ENCODE data around the gene CITED1.
A peak's percentile ranks its signal among the peaks of the same experiment; 100 is the strongest.

The CITED1 gene

DNA sequence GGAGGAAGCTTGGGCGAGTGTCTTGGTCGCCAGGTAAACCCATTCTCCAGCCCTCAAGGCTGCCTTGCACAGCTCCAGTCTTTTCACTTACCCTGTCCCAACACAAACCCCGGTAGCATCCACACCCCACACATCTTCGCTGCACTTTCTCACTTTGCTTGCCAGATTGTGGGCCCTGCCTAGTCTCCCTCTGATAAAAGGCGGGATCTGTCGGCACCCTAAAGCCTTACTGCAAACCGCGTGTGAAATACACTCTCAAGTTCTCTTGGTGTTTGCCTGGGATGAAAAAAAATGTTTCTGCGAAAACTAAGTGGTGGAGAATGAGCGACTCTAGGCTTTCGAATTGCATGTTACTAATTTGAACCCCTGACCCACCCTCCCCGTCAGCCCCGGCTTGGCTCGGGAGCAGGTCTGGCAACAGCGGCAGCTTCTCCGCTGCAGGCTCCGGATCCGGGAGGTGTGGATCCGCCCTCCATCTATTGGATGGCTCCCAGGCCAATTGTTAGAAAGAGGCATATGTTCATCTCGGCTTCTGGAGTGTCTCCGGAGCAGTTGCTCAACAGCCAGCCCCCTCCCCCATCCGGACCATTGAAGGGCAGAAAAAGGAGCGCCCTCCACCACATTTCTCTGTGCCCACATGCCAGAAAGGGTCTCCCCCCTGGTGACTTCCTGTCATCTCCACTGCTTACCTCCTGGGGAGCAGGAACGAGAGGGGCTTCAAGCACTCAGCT, 3.0 kb upstream of the CITED1 start:
- DNase-seq, result peak; percentile 45

DNA sequence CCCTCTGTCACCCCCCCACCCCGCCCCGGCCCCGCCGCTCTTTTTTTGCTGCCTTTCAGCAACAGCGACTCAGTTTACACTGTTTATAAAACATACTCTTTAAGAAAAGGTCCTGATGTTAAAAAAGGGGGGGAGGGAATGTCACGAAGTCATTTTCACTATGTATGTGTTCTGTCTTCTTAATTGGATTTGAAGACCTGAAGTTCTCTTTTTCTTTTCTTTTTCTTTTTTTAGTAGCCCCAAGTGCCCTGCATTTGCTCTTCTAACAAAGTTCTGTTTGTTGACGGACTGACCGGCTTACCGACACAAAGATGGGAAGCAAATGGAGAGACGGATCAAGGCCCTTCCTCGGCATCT, 2.5 kb upstream of the CITED1 start:
- DNase-seq, result no peak

- DNase-seq, result no peak
Observed at GRCh38 chrX:72307646-72308051, 1.9 kb upstream of the CITED1 start.

DNA sequence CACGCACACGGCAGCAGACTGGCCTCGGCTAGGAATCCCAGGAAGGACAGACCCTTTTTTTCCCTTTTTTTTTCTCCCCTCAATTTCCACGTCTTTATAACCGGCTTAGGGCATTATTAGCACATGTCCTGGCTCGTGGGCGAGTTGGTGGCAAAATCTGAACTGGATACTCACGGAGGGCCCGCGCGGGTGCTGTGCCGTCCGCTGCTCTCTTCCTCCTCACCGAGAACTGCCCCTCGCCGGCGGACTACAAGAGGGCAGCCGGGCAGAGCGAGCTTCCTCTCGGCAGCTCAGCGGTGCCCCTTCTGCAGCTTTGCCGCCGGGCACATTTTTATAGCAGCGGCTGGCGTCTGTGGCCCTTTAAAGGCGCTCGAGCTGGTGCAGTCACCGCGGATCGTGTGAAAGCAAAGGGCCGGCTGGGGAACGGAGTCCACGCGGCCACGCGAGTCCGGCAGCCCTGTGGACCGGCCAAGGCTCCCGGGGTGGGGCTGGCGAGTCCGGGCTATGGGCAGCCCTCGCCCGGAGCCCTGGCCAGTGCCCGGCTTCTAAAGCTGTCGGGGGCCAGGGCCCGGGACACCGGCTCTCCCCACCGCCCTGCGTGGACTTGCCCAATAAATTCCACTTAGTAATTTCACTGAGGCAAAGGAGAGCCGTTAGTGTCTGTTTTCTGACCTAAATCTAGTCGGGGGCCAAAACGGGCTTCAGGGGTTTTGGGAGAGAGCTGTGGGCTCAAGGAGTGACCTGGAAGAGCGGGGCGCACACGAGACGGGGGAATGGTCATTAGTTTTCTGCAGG, 1.3 kb upstream of the CITED1 start:
- DNase-seq, result peak; percentile 59

DNA sequence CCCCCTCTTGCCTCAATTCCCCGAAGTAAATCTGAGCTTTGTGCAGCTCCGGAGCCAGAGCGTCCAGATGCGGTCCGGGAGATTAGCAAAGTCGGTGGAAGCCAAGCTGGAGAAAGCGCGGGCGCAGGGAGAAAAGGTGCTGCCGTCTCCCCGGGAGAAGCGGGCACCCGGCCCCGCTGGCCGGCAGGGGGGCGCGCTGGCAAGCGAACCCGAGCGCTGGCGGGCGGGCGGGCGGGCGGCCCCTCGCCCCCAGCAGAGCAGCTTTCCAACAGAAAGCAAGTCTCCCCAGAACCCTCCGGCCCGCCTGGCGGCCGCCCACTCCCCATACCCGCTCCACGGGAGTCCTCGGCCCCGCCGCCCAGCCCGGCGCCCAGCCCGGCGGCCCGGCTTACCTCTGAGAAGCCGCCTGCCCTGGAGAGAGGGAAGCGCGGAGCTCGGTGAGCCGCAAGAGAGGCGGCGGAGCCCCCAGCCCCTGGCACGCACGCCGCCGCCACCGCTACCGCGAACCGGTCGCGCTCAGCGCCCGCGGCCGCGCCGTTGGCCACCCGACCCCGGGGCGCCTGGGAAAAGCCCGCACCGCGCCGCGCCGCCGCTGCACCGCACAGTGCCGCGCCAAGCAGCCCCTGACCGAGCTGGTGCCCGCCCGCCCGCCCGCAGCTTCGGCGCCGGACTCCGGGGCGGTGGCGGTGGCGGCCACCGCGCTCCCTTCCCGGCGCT, 529 bp upstream of the CITED1 start:
- DNase-seq, result no peak

DNA sequence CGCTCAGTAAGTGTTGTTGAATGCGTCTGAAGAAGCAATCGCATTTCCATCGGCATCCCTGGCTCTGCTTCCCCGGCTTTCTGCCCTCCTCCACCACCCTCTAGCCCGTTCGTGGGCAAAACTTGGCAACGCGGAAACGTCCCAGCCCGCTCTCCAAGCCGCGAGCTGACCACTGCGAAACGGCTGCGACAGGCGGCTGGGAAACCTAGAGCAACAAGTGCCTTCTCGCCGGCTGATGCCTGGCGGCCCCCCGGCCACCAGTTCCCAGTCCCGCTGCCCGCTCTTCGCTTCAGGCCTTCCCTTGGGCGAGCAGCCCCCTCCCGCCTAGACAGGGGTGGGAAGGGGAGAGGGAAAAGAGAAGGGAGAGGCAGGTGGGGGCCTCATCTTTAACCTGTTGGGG, 837 bp downstream of the CITED1 start:
- DNase-seq, result no peak

- no peak for DNase-seq
Observed at GRCh38 chrX:72301781-72302180, 3.9 kb downstream of the CITED1 start.

DNA sequence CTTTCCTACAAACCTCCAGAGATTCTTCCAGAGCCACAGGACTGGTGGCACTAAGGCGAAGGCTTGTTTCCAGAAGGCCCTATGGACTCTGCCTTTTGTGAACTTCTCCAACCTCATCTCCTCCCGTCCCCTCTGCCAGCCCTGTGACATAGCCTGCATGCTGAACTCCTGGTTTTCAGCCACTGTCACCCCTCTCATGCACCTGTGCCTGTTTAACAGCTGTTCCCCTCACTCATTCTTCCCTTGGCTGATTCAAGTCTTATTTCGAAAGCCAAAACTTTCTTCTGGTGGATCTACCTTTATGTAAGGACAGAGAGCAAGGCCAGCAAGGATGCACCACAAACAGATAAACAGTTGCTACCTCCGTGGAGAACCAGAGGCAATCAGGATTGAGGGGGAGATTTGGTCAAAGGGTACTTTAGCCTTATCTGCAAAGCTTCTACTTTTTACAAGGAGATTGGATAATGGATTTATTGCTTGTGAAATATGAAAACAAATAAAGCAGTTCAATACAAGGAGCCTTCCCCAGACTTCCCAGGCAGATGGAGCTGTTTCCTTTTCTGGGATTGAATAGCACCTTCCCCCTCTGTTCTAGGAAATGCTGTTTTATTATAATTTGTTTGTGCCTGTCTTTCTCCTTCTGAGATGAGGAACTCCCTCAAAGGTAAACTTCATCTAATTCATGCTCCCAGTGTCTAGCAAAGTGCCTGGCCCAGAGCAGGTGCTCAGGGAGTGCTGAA, 5.7 kb downstream of the CITED1 start:
- no peak for DNase-seq

DNA sequence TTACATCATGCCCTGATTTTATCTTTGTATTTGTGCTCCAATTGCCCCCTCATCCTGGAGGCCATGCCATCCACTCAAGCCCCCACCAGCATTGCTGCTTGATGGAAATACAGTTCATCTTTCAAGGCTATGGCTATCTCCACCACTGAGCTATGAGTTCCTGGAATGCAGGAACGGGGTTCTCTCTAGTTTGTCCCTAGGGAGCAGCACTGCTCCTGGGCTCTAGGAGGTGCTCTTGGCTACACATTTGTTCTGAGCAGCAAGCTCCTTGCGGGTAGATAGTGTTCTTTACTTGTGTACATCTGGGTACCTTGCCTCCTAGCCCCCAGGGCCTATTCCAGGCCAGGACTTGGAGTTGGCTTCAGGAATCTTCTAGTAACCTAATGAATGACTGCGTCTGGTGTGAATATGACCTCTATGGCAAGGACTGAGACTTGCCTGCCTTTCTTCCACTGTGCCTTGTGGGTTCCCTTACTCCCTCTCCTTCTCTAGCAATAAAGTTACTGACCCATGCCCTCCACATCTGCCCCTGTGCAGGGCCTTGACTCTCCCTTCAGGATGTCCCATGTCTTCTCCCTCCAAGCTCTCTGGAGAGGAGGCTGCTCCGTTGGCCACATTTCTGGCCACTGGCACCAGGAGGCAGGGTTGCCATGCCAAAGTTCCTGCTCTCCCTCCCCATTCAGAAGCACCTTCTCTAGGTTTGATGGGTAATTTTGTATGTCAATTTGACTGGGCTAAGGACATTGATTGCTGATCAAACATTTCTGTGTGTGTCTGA, 7.6 kb downstream of the CITED1 start:
- DNase-seq, result no peak

GRCh38 chrX:72296991-72297390, 8.7 kb downstream of the CITED1 start:
- no peak for DNase-seq

DNA sequence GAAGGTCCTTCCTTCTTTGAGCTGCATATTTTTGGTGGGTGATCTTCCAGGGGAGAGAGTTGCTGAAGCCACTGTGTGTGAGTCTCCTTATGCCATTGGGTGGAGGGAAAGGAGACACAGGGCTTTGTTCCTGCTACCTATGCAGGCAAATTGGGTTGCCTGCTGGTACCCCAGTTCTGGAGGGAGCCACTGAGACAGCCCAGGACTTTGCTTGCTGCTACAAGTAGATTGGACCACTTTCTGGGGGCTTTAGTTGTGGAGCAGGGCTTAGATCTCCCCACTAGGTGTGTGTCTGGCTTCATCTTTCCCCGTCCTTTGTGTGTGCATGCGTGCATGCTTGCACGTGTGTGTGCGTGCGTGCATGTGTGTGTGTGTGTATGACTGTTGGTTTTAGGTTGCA, 10.0 kb downstream of the CITED1 start:
- DNase-seq, result no peak

GRCh38 chrX:72294497-72294896, 11.2 kb downstream of the CITED1 start:
- DNase-seq, result no peak

DNA sequence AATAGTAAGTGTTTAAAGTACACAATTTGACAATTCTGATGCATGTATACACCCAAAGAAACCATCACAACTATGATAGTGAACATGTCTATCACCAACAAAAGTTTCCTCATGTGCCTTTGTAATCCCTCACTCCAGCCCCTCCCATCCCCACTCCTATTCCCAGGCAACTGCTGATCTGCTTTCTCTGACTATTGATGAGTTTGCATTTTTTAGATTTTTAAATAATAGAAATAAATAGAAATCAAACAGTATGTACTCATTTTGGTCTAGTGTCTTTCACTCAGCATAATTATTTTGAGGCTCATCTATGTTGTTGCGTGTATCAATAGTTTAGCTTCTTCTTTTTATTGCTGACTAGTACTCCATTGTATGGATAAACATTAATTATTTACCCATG, 23.4 kb downstream of the CITED1 start:
- DNase-seq, result no peak

DNA sequence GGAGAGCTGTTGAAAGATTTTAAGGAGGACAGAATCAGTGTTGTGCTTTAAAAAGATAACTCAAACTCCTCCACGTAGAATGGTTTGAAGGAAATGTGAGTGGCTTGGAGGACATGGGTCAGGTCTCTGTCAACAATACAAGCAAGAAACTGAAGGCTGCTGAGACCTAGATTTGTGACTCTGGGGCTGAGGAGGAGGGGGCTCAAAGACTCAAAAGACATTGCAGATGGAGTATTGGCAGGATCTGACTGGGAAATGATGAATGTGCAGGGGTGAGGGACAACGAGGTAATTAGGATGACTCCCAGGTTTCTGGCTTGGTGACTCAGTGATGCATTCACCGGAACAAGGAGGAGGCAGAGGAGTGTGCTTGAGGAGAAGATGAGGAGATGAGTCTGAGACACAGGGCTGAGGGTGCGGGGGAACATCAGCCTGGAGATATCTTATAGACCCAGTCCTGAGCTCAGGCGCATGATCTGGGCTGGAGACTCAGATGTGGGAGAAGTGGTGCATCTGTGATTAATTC, 25.3 kb downstream of the CITED1 start:
- no peak for DNase-seq

GRCh38 chrX:72276478-72276953, 29.2 kb downstream of the CITED1 start:
- DNase-seq, result no peak

GRCh38 chrX:72274526-72274925, 31.2 kb downstream of the CITED1 start:
- no peak for DNase-seq

DNA sequence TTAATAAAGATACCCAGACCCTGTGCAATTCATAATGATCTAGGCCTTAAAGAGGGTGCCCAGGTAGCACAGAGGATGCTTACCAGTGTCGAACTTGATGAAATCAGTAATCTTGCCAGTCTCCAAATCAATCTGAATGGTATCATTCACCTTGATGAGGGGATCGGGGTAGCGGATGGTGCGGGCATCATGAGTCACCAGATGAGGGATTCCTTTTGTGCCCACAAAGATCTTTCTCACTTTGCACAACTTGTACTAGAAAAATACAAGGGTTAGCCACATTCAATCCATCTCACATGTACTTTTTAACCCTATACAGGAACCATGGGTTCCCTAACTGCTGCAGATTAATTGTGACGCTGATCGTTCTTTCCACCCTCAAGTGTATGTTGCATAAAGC, 32.0 kb downstream of the CITED1 start:
- no peak for DNase-seq

DNA sequence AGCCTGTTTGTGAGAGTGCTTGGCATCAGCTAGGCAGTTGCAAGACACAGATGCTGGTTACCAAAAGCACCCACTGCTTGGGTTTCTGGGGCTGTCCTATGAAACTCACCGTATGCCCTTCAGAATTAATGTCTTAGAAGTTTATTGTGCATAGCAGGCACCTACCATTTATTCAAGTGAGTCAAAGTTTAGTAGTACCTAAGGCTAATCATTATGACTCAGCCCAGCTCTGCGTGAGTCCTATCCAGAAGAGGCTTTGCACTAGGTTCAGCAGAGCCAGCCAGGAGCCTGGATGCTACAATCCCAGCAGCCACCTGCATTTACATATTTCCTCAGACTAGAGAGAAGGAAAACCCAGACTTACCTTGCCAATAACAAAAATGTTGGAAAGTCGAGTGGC, 32.8 kb downstream of the CITED1 start:
- no peak for DNase-seq

DNA sequence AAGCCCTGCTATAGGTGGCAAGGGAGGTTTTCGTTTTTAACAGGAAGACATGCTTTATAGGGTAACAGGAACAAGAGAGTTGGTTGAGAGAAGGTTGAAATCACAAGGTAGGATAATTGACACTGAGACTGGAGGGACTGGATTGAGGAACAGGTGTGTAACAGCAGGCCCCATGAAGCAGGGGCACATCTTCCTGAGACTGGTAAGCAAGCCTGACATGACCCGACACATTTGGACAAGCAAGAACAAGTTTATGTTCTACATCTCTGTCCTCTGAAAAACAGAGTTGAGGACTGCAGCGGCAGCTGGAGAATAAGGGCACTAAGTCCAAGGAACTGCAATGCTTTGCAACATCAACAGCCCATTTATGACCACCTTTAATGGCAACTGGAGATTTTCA, 33.9 kb downstream of the CITED1 start:
- no peak for DNase-seq

GRCh38 chrX:72271091-72271788, 34.5 kb downstream of the CITED1 start:
- DNase-seq, result no peak

- no peak for DNase-seq
Observed at GRCh38 chrX:72270316-72270866, 35.3 kb downstream of the CITED1 start.
